Measurements from ENCODE around the gene SH3BGRL.
A peak's percentile ranks its signal among the peaks of the same experiment; 100 is the strongest.

SH3BGRL gene

GRCh38 chrX:81201071-81201470, 831 bp upstream of the SH3BGRL start:
- H3K9me3 ChIP-seq = no peaks in the 10 kb centered on the region
- peaks cover 13 to 27% of the 10 kb centered on the region in 2 experiments for H3K4me1 ChIP-seq (ENCODE audit: control insufficient read depth in 1 of 2, insufficient read depth in 1 of 2, low read depth in 1 of 2, low read length in 1 of 2)
- peak overlapping the region; percentile 65 to 72 for H3K4me3 ChIP-seq (ENCODE audit: low read depth in 1 of 2, low read length in 1 of 2)
- no peak for TF ChIP-seq CTCF (IDR thresholded peaks at IDR 0.05)
- no peaks in the 10 kb centered on the region for H3K27me3 ChIP-seq
- H3K27ac ChIP-seq = peak overlapping the region; percentile 87
- H3K36me3 ChIP-seq = no peaks in the 10 kb centered on the region

GRCh38 chrX:81202456-81202819, 536 bp downstream of the SH3BGRL start:
- no peak for TF ChIP-seq CTCF (IDR thresholded peaks at IDR 0.05)
- H3K36me3 ChIP-seq = no peaks in the 10 kb centered on the region
- H3K27ac ChIP-seq = peak overlapping the region; percentile 87
- peaks cover 20 to 27% of the 10 kb centered on the region in 2 experiments for H3K4me1 ChIP-seq (ENCODE audit: control insufficient read depth in 1 of 2, insufficient read depth in 1 of 2, low read depth in 1 of 2, low read length in 1 of 2)
- no peaks in the 10 kb centered on the region for H3K27me3 ChIP-seq
- H3K9me3 ChIP-seq = no peaks in the 10 kb centered on the region
- peak overlapping the region; percentile 65 to 72 for H3K4me3 ChIP-seq (ENCODE audit: low read depth in 1 of 2, low read length in 1 of 2)

- Histone ChIP-seq H3K36me3 (no peaks in the 10 kb centered on the region), H3K27ac (peak overlapping the region; percentile 87), H3K4me3 (ENCODE audit: low read depth in 1 of 2, low read length in 1 of 2) (peak overlapping the region; percentile 65 to 72), H3K27me3 (no peaks in the 10 kb centered on the region), H3K4me1 (ENCODE audit: control insufficient read depth in 1 of 2, insufficient read depth in 1 of 2, low read depth in 1 of 2, low read length in 1 of 2) (peaks cover 20 to 25% of the 10 kb centered on the region in 2 experiments), H3K9me3 (no peaks in the 10 kb centered on the region)
- no peak for TF ChIP-seq CTCF (IDR thresholded peaks at IDR 0.05)
These were observed 1.0 kb downstream of the SH3BGRL start for GRCh38 chrX:81202943-81203342.

GRCh38 chrX:81205551-81205950, 3.6 kb downstream of the SH3BGRL start:
- H3K4me3 ChIP-seq (ENCODE audit: low read depth in 1 of 2, low read length in 1 of 2) = no peak overlapping the region
- TF ChIP-seq CTCF (IDR thresholded peaks at IDR 0.05) = no peak
- peaks cover 20 to 21% of the 10 kb centered on the region in 2 experiments for H3K4me1 ChIP-seq (ENCODE audit: control insufficient read depth in 1 of 2, insufficient read depth in 1 of 2, low read depth in 1 of 2, low read length in 1 of 2)

GRCh38 chrX:81206476-81206875, 4.6 kb downstream of the SH3BGRL start:
- H3K4me3 ChIP-seq (ENCODE audit: low read depth in 1 of 2, low read length in 1 of 2) = no peak overlapping the region
- H3K4me1 ChIP-seq (ENCODE audit: control insufficient read depth in 1 of 2, insufficient read depth in 1 of 2, low read depth in 1 of 2, low read length in 1 of 2) = peaks cover 16 to 20% of the 10 kb centered on the region in 2 experiments
- TF ChIP-seq CTCF (IDR thresholded peaks at IDR 0.05) = no peak
- H3K9me3 ChIP-seq = no peaks in the 10 kb centered on the region
- H3K36me3 ChIP-seq = no peaks in the 10 kb centered on the region
- peak overlapping the region; percentile 17 for H3K27ac ChIP-seq
- H3K27me3 ChIP-seq = no peaks in the 10 kb centered on the region

More at GRCh38 chrX:81205551-81205950, 3.6 kb downstream of the SH3BGRL start:
- no peaks in the 10 kb centered on the region for H3K36me3 ChIP-seq
- no peak overlapping the region for H3K27ac ChIP-seq
- no peaks in the 10 kb centered on the region for H3K9me3 ChIP-seq
- H3K27me3 ChIP-seq = no peaks in the 10 kb centered on the region

GRCh38 chrX:81208916-81209315, 7.0 kb downstream of the SH3BGRL start:
- H3K36me3 ChIP-seq = no peaks in the 10 kb centered on the region
- no peak overlapping the region for H3K4me3 ChIP-seq (ENCODE audit: low read depth in 1 of 2, low read length in 1 of 2)
- H3K9me3 ChIP-seq = no peaks in the 10 kb centered on the region
- no peak for TF ChIP-seq CTCF (IDR thresholded peaks at IDR 0.05)
- no peak overlapping the region for H3K27ac ChIP-seq
- H3K4me1 ChIP-seq (ENCODE audit: control insufficient read depth in 1 of 2, insufficient read depth in 1 of 2, low read depth in 1 of 2, low read length in 1 of 2) = peaks cover 3 to 11% of the 10 kb centered on the region in 2 experiments
- no peaks in the 10 kb centered on the region for H3K27me3 ChIP-seq

Data from neutrophil (primary cell).